Measurements from ENCODE around the gene EIF4EBP3.

DNA sequence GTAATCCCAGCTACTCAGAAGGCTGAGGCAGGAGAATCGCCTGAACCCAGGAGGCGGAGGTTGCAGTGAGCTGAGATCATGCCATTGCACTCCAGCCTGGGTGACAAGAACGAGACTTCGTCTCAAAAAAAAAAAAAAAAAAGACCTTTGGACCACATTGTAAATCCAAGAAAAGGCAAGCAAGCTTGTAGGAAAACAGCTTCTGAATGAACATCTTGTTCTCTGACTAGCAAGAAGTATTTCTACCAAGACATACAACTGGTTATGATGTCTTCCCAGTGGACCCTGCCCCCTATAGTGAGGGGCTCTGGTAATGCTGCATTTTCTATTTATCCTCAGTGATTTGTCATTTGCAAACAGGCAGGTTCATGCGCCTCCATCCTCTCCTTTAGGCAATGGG lies 4.5 kb upstream of the EIF4EBP3 start:
- no peak for TF ChIP-seq POLR2A (IDR thresholded peaks at IDR 0.05; ENCODE audit: low read depth, low read length)
- TF ChIP-seq CTCF (IDR thresholded peaks at IDR 0.05; ENCODE audit: extremely low read depth in 1 of 2, insufficient read depth in 1 of 2, low read depth in 1 of 2, low read length in 2 of 2), result no peak
- no peak for TF ChIP-seq EZH2 (IDR thresholded peaks at IDR 0.05; ENCODE audit: borderline replicate concordance, low read depth, low read length, severe bottlenecking)
- TF ChIP-seq MYC (IDR thresholded peaks at IDR 0.05; ENCODE audit: low read depth, low read length), result no peak
- TF ChIP-seq POLR2AphosphoS5 (IDR thresholded peaks at IDR 0.05; ENCODE audit: insufficient read depth, low read depth, low read length), result no peak

Data from endothelial cell of umbilical vein (primary cell).